Measurements from ENCODE around the gene EEPD1.

The EEPD1 gene

GRCh38 chr7:36175886-36176285 lies 22.8 kb downstream of the EEPD1 start:
- Histone ChIP-seq H3K9me3 (ENCODE audit: insufficient read depth, low read length) (peaks cover 20% of the 10 kb centered on the region; the same call in 1 of the 2 replicates), H3K9ac (ENCODE audit: insufficient read length, low read depth) (no peak overlapping the region), H3K27me3 (ENCODE audit: insufficient read depth, insufficient read length) (no peaks in the 10 kb centered on the region), H3K36me3 (ENCODE audit: insufficient read depth, insufficient read length, low read length) (no peaks in the 10 kb centered on the region), H3K4me3 (ENCODE audit: insufficient read length, low read depth) (no peak overlapping the region), H3K4me1 (ENCODE audit: insufficient read depth, insufficient read length) (no peaks in the 10 kb centered on the region)
- TF ChIP-seq ZNF274 (IDR thresholded peaks at IDR 0.05; ENCODE audit: low read depth, low read length), result no peak
- no peak for TF ChIP-seq SUZ12 (IDR thresholded peaks at IDR 0.05; ENCODE audit: extremely low read depth, insufficient read depth, insufficient read length)
- TF ChIP-seq YY1 (IDR thresholded peaks at IDR 0.05; ENCODE audit: insufficient read depth, insufficient read length), result no peak
- no peak for DNase-seq (ENCODE audit: low read depth, low spot score)

- TF ChIP-seq SUZ12 (IDR thresholded peaks at IDR 0.05; ENCODE audit: extremely low read depth, insufficient read depth, insufficient read length) (no peak), YY1 (IDR thresholded peaks at IDR 0.05; ENCODE audit: insufficient read depth, insufficient read length) (no peak), ZNF274 (IDR thresholded peaks at IDR 0.05; ENCODE audit: low read depth, low read length) (no peak)
- H3K4me1 ChIP-seq (ENCODE audit: insufficient read depth, insufficient read length), result no peaks in the 10 kb centered on the region
- H3K9ac ChIP-seq (ENCODE audit: insufficient read length, low read depth), result no peak overlapping the region
- no peak overlapping the region for H3K4me3 ChIP-seq (ENCODE audit: insufficient read length, low read depth)
- H3K9me3 ChIP-seq (ENCODE audit: insufficient read depth, low read length), result peaks cover 20% of the 10 kb centered on the region; the same call in 1 of the 2 replicates
- no peaks in the 10 kb centered on the region for H3K36me3 ChIP-seq (ENCODE audit: insufficient read depth, insufficient read length, low read length)
- no peak for DNase-seq (ENCODE audit: low read depth, low spot score)
- no peaks in the 10 kb centered on the region for H3K27me3 ChIP-seq (ENCODE audit: insufficient read depth, insufficient read length)
These were observed 23.6 kb downstream of the EEPD1 start for GRCh38 chr7:36176697-36177096.

GRCh38 chr7:36180121-36180520 lies 27.1 kb downstream of the EEPD1 start:
- DNase-seq (ENCODE audit: low read depth, low spot score), result no peak
- no peaks in the 10 kb centered on the region for H3K4me1 ChIP-seq (ENCODE audit: insufficient read depth, insufficient read length)
- H3K27me3 ChIP-seq (ENCODE audit: insufficient read depth, insufficient read length), result no peaks in the 10 kb centered on the region
- H3K4me3 ChIP-seq (ENCODE audit: insufficient read length, low read depth), result no peak overlapping the region
- H3K36me3 ChIP-seq (ENCODE audit: insufficient read depth, insufficient read length, low read length), result no peaks in the 10 kb centered on the region
- TF ChIP-seq SUZ12 (IDR thresholded peaks at IDR 0.05; ENCODE audit: extremely low read depth, insufficient read depth, insufficient read length), result no peak
- TF ChIP-seq ZNF274 (IDR thresholded peaks at IDR 0.05; ENCODE audit: low read depth, low read length), result no peak
- no peak for TF ChIP-seq YY1 (IDR thresholded peaks at IDR 0.05; ENCODE audit: insufficient read depth, insufficient read length)
- peaks cover 12% of the 10 kb centered on the region; the same call in 1 of the 2 replicates for H3K9me3 ChIP-seq (ENCODE audit: insufficient read depth, low read length)
- H3K9ac ChIP-seq (ENCODE audit: insufficient read length, low read depth), result no peak overlapping the region

DNA sequence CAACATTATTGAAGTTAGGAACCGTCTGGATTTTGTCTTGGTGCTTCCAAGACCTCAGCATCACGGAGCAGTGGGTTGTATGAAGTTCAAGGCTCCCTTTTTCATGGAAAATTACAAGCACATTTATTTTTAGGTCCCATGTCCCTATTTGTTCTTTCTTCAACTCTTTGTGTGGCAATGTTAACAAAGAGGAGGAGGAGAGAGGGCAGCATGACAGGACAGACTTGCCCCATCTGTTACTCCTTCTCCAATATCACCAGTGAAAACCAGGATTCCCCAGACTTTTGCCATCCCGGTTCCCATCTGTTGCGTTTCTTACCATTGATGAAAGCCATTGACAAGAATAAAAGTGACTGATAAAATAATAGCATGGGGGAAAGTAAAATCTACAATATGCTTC lies 28.6 kb downstream of the EEPD1 start:
- Histone ChIP-seq H3K27me3 (ENCODE audit: insufficient read depth, insufficient read length) (no peaks in the 10 kb centered on the region), H3K4me1 (ENCODE audit: insufficient read depth, insufficient read length) (no peaks in the 10 kb centered on the region), H3K4me3 (ENCODE audit: insufficient read length, low read depth) (no peak overlapping the region), H3K9me3 (ENCODE audit: insufficient read depth, low read length) (0 out of 2 replicates have a peak, but pooled peaks cover 2% of the 10 kb centered on the region), H3K36me3 (ENCODE audit: insufficient read depth, insufficient read length, low read length) (no peaks in the 10 kb centered on the region), H3K9ac (ENCODE audit: insufficient read length, low read depth) (no peak overlapping the region)
- TF ChIP-seq YY1 (IDR thresholded peaks at IDR 0.05; ENCODE audit: insufficient read depth, insufficient read length), result no peak
- no peak for TF ChIP-seq SUZ12 (IDR thresholded peaks at IDR 0.05; ENCODE audit: extremely low read depth, insufficient read depth, insufficient read length)
- no peak for TF ChIP-seq ZNF274 (IDR thresholded peaks at IDR 0.05; ENCODE audit: low read depth, low read length)
- DNase-seq (ENCODE audit: low read depth, low spot score), result no peak

GRCh38 chr7:36182854-36183604 lies 30.0 kb downstream of the EEPD1 start:
- DNase-seq (ENCODE audit: low read depth, low spot score), result no peak
- no peak overlapping the region for H3K4me3 ChIP-seq (ENCODE audit: insufficient read length, low read depth)
- no peaks in the 10 kb centered on the region for H3K4me1 ChIP-seq (ENCODE audit: insufficient read depth, insufficient read length)
- H3K9me3 ChIP-seq (ENCODE audit: insufficient read depth, low read length), result no peaks in the 10 kb centered on the region
- H3K36me3 ChIP-seq (ENCODE audit: insufficient read depth, insufficient read length, low read length), result no peaks in the 10 kb centered on the region
- no peak overlapping the region for H3K9ac ChIP-seq (ENCODE audit: insufficient read length, low read depth)
- no peaks in the 10 kb centered on the region for H3K27me3 ChIP-seq (ENCODE audit: insufficient read depth, insufficient read length)
- TF ChIP-seq YY1 (IDR thresholded peaks at IDR 0.05; ENCODE audit: insufficient read depth, insufficient read length) (no peak), SUZ12 (IDR thresholded peaks at IDR 0.05; ENCODE audit: extremely low read depth, insufficient read depth, insufficient read length) (no peak), ZNF274 (IDR thresholded peaks at IDR 0.05; ENCODE audit: low read depth, low read length) (no peak)

- H3K36me3 ChIP-seq (ENCODE audit: insufficient read depth, insufficient read length, low read length), result no peaks in the 10 kb centered on the region
- no peak for DNase-seq (ENCODE audit: low read depth, low spot score)
- H3K4me3 ChIP-seq (ENCODE audit: insufficient read length, low read depth), result no peak overlapping the region
- no peak for TF ChIP-seq ZNF274 (IDR thresholded peaks at IDR 0.05; ENCODE audit: low read depth, low read length)
- no peak for TF ChIP-seq SUZ12 (IDR thresholded peaks at IDR 0.05; ENCODE audit: extremely low read depth, insufficient read depth, insufficient read length)
- TF ChIP-seq YY1 (IDR thresholded peaks at IDR 0.05; ENCODE audit: insufficient read depth, insufficient read length), result no peak
- H3K9ac ChIP-seq (ENCODE audit: insufficient read length, low read depth), result no peak overlapping the region
- no peaks in the 10 kb centered on the region for H3K9me3 ChIP-seq (ENCODE audit: insufficient read depth, low read length)
- H3K4me1 ChIP-seq (ENCODE audit: insufficient read depth, insufficient read length), result no peaks in the 10 kb centered on the region
- no peaks in the 10 kb centered on the region for H3K27me3 ChIP-seq (ENCODE audit: insufficient read depth, insufficient read length)
These were observed 32.0 kb downstream of the EEPD1 start for GRCh38 chr7:36185092-36185491.

GRCh38 chr7:36185756-36186155 lies 32.7 kb downstream of the EEPD1 start:
- Histone ChIP-seq H3K4me3 (ENCODE audit: insufficient read length, low read depth) (no peak overlapping the region), H3K27me3 (ENCODE audit: insufficient read depth, insufficient read length) (no peaks in the 10 kb centered on the region), H3K4me1 (ENCODE audit: insufficient read depth, insufficient read length) (no peaks in the 10 kb centered on the region), H3K9me3 (ENCODE audit: insufficient read depth, low read length) (no peaks in the 10 kb centered on the region), H3K9ac (ENCODE audit: insufficient read length, low read depth) (no peak overlapping the region), H3K36me3 (ENCODE audit: insufficient read depth, insufficient read length, low read length) (no peaks in the 10 kb centered on the region)
- TF ChIP-seq ZNF274 (IDR thresholded peaks at IDR 0.05; ENCODE audit: low read depth, low read length), result no peak
- no peak for TF ChIP-seq YY1 (IDR thresholded peaks at IDR 0.05; ENCODE audit: insufficient read depth, insufficient read length)
- TF ChIP-seq SUZ12 (IDR thresholded peaks at IDR 0.05; ENCODE audit: extremely low read depth, insufficient read depth, insufficient read length), result no peak
- DNase-seq (ENCODE audit: low read depth, low spot score), result no peak
